ENCODE results near the gene ATP6V1B1.

ATP6V1B1 gene

GRCh38 chr2:70901227-70902066 lies 34.3 kb upstream of the ATP6V1B1 start:
- DNase-seq (ENCODE audit: low read depth) = no peak

GRCh38 chr2:70902067-70902442 lies 33.6 kb upstream of the ATP6V1B1 start:
- no peak for DNase-seq (ENCODE audit: low read depth)

GRCh38 chr2:70902579-70902978 lies 33.1 kb upstream of the ATP6V1B1 start:
- DNase-seq (ENCODE audit: low read depth) = no peak

GRCh38 chr2:70903171-70903570 lies 32.5 kb upstream of the ATP6V1B1 start:
- no peak for DNase-seq (ENCODE audit: low read depth)

- DNase-seq (ENCODE audit: low read depth) = no peak
These were observed 31.9 kb upstream of the ATP6V1B1 start for GRCh38 chr2:70903641-70904340.

GRCh38 chr2:70904371-70905216 lies 31.1 kb upstream of the ATP6V1B1 start:
- no peak for DNase-seq (ENCODE audit: low read depth)

GRCh38 chr2:70905443-70906421 lies 30.0 kb upstream of the ATP6V1B1 start:
- DNase-seq (ENCODE audit: low read depth) = no peak

GRCh38 chr2:70906439-70907005 lies 29.2 kb upstream of the ATP6V1B1 start:
- DNase-seq (ENCODE audit: low read depth) = no peak

- no peak for DNase-seq (ENCODE audit: low read depth)
These were observed 28.3 kb upstream of the ATP6V1B1 start for GRCh38 chr2:70907130-70908057.

GRCh38 chr2:70916291-70916690 lies 19.4 kb upstream of the ATP6V1B1 start:
- no peak for DNase-seq (ENCODE audit: low read depth)

- no peak for DNase-seq (ENCODE audit: low read depth)
These were observed 17.7 kb upstream of the ATP6V1B1 start for GRCh38 chr2:70918016-70918415.

GRCh38 chr2:70919672-70920366 lies 15.9 kb upstream of the ATP6V1B1 start:
- peak; percentile 59 for DNase-seq (ENCODE audit: low read depth)

GRCh38 chr2:70920367-70920715 lies 15.4 kb upstream of the ATP6V1B1 start:
- DNase-seq (ENCODE audit: low read depth) = no peak

- DNase-seq (ENCODE audit: low read depth) = no peak
These were observed 14.7 kb upstream of the ATP6V1B1 start for GRCh38 chr2:70921031-70921430.

- DNase-seq (ENCODE audit: low read depth) = no peak
These were observed 13.9 kb upstream of the ATP6V1B1 start for GRCh38 chr2:70921839-70922234.

GRCh38 chr2:70922235-70923234 lies 13.2 kb upstream of the ATP6V1B1 start:
- no peak for DNase-seq (ENCODE audit: low read depth)

GRCh38 chr2:70923378-70924015 lies 12.2 kb upstream of the ATP6V1B1 start:
- DNase-seq (ENCODE audit: low read depth) = no peak

GRCh38 chr2:70926042-70926441 lies 9.7 kb upstream of the ATP6V1B1 start:
- no peak for DNase-seq (ENCODE audit: low read depth)
